GM21619 (cell line): Measurements from ENCODE around the gene TMEM89.

Source experiments
- ATAC-seq: cut with Tn5 transposase; IDR thresholded peaks from one replicate; pipeline ENCODE4 v1.9.1; 2021; ENCODE audit not compliant: unreplicated experiment

The TMEM89 gene

GRCh38 chr3:48642605-48643004, 21.0 kb upstream of the TMEM89 start:
- ATAC-seq, result no peak

- no peak for ATAC-seq
Observed at GRCh38 chr3:48641396-48641795, 19.8 kb upstream of the TMEM89 start.

- ATAC-seq, result no peak
Observed at GRCh38 chr3:48639944-48640606, 18.5 kb upstream of the TMEM89 start.

GRCh38 chr3:48637305-48637704, 15.7 kb upstream of the TMEM89 start:
- ATAC-seq, result no peak

- no peak for ATAC-seq
Observed at GRCh38 chr3:48636149-48636655, 14.6 kb upstream of the TMEM89 start.

GRCh38 chr3:48635222-48636021, 13.9 kb upstream of the TMEM89 start, which contains the start of gene SLC26A6:
SLC26A6 (minus strand) TSS chr3:48635461; CDS start chr3:48635393, 68 bp downstream.
- peak; percentile 84 for ATAC-seq

GRCh38 chr3:48634661-48635221, 13.2 kb upstream of the TMEM89 start:
- peak; percentile 17 for ATAC-seq

- ATAC-seq, result no peak
Observed at GRCh38 chr3:48633743-48634142, 12.2 kb upstream of the TMEM89 start.

- ATAC-seq, result no peak
Observed at GRCh38 chr3:48633256-48633655, 11.7 kb upstream of the TMEM89 start.

GRCh38 chr3:48631516-48632448, 10.2 kb upstream of the TMEM89 start:
- no peak for ATAC-seq

GRCh38 chr3:48630833-48631232, 9.3 kb upstream of the TMEM89 start:
- ATAC-seq, result no peak

GRCh38 chr3:48630407-48630806, 8.8 kb upstream of the TMEM89 start:
- no peak for ATAC-seq

- no peak for ATAC-seq
Observed at GRCh38 chr3:48629894-48630293, 8.3 kb upstream of the TMEM89 start.

- ATAC-seq, result no peak
Observed at GRCh38 chr3:48628277-48629017, 6.9 kb upstream of the TMEM89 start.

- no peak for ATAC-seq
Observed at GRCh38 chr3:48625600-48625999, 4.0 kb upstream of the TMEM89 start.

GRCh38 chr3:48624767-48625166, 3.2 kb upstream of the TMEM89 start:
- ATAC-seq, result no peak

- no peak for ATAC-seq
Observed at GRCh38 chr3:48623851-48624547, 2.4 kb upstream of the TMEM89 start.

- ATAC-seq, result no peak
Observed at GRCh38 chr3:48619541-48620524, 1.7 kb downstream of the TMEM89 start.
